Spleen (tissue), 11 donors: ENCODE measurements around the gene CNPY2. TPM values are rescaled to one million over a fixed set of nuclear protein-coding genes. Genes with fewer than 3 reads are reported as not detected.

Experiments used
- DNase-seq: peaks from one replicate; pipeline ENCODE4 v3.0.0-alpha.2; 2020
- H3K27ac ChIP-seq, 8 donors: fragments of 200-600 bp; sonication (generic) in 7 of 8; 1 replicate in 4 of 8; 2 replicates in 4 of 8; pipeline versions ENCODE4 v1.5.0 to v1.8.0; 2016 to 2021; ENCODE audit warnings: inconsistent platforms in 4 of 8, mild to moderate bottlenecking in 4 of 8, moderate library complexity in 1 of 8
- H3K27me3 ChIP-seq, 7 donors: fragments of 200-600 bp; sonication (generic) in 6 of 7; replicated peaks in 1 of 7; 1 replicate in 4 of 7; 2 replicates in 3 of 7; pipeline versions ENCODE4 v1.5.0 to v1.8.0; 2016 to 2021; ENCODE audit warnings: inconsistent platforms in 3 of 7, mild to moderate bottlenecking in 1 of 7
- H3K36me3 ChIP-seq, 6 donors: fragments of 200-600 bp; sonication (generic) in 5 of 6; 1 replicate in 4 of 6; 2 replicates in 2 of 6; pipeline versions ENCODE4 v1.5.0 to v1.8.0; 2016 to 2021; ENCODE audit warnings: inconsistent platforms in 2 of 6
- H3K4me1 ChIP-seq, 6 donors: fragments of 200-600 bp; sonication (generic) in 5 of 6; 1 replicate in 3 of 6; 2 replicates in 3 of 6; pipeline versions ENCODE4 v1.5.0 to v1.8.0; 2016 to 2021; ENCODE audit warnings: inconsistent platforms in 3 of 6
- H3K4me3 ChIP-seq, 8 donors: fragments of 200-600 bp; sonication (generic) in 7 of 8; 1 replicate in 4 of 8; 2 replicates in 4 of 8; pipeline versions ENCODE4 v1.5.0 to v1.8.0; 2016 to 2021; ENCODE audit warnings: inconsistent platforms in 4 of 8, mild to moderate bottlenecking in 4 of 8, moderate library complexity in 2 of 8
- H3K9me3 ChIP-seq, 8 donors: fragments of 200-600 bp; sonication (generic) in 7 of 8; 1 replicate in 4 of 8; 2 replicates in 4 of 8; pipeline versions ENCODE4 v1.5.0 to v1.8.0; 2016 to 2021; ENCODE audit warnings: inconsistent platforms in 4 of 8
- POLR2A ChIP-seq, 3 donors: fragments of 450-650 bp; IDR thresholded peaks; one replicate each; pipeline ENCODE4 v1.5.1; 2017; ENCODE audit warnings: antibody characterized with exemption in 3 of 3, mild to moderate bottlenecking in 1 of 3
- POLR2AphosphoS5 ChIP-seq, 3 donors: sonication (generic); formaldehyde crosslinking; IDR thresholded peaks; one replicate each; pipeline ENCODE4 v1.5.1; 2017; ENCODE audit warnings: antibody characterized with exemption in 3 of 3
- WGBS, 5 donors: extraction: QIAGEN DNeasy Blood & Tissue Kit in 3 of 5; methylation state at CpG; one replicate each; pipeline versions ENCODE4 v1.1.5 to v1.1.7; 2013 to 2018; 5-methylcytosine and 5-hydroxymethylcytosine counted together
- intact Hi-C: fragments of 100-400 bp; cut with DNase I; formaldehyde crosslinking; loops from one replicate; pipeline ENCODE4 v1.15.0; 2023; ENCODE audit warnings: low total_unique reads
- polyA plus RNA-seq, 3 donors: library from polyadenylated mRNA; stranded (reverse); fragments of 200-250 nt; gene quantifications; one replicate each; pipeline ENCODE4 v1.2.1, GENCODE V29; 2013
- total RNA-seq, 7 donors: library from RNA; depleted of rRNA in 3 of 7; stranded (reverse); fragments of >200 nt in 3 of 7; fragmentation: NEBNext Ultra II Directional in 4 of 7; extraction: Animal tissue kit (Norgen Biotek cat#: 25700) in 4 of 7; gene quantifications; one replicate each; pipeline versions ENCODE4 v1.1.0 to v1.2.1, GENCODE V29; 2016 to 2021
- TF ChIP-seq, protein P1 (sequence below), 11 experiments: fragments of 200-600 bp in 7 of 11; fragments of 450-650 bp in 4 of 11; sonication (generic) in 4 of 11; IDR thresholded peaks in 8 of 11; conservative IDR thresholded peaks in 3 of 11; 1 replicate in 7 of 11; 2 replicates in 4 of 11; pipeline versions ENCODE4 v1.4.0 to v1.8.0; 2016 to 2021; ENCODE audit warnings: antibody characterized with exemption in 11 of 11, inconsistent platforms in 4 of 11, mild to moderate bottlenecking in 1 of 11
- donor health status: healthy with polysubstance abuse.
- donor health status: DM: no; HTN: no; CAD: no; lungs with moderate emphysema.
- donor health status: DM: no; HTN: no; CAD: no.
- donor health status: Bipolar disorder and iron deficiency.
- donor health status: healthy.
- donor health status: DM: no; HTN: no; CAD: no.
- donor health status: DM: yes; HTN: yes; CAD: no.

Gene CNPY2
- total and polyA plus RNA-seq, 10 donors, result 63.0 to 86.9 (median 73.6) TPM

DNA sequence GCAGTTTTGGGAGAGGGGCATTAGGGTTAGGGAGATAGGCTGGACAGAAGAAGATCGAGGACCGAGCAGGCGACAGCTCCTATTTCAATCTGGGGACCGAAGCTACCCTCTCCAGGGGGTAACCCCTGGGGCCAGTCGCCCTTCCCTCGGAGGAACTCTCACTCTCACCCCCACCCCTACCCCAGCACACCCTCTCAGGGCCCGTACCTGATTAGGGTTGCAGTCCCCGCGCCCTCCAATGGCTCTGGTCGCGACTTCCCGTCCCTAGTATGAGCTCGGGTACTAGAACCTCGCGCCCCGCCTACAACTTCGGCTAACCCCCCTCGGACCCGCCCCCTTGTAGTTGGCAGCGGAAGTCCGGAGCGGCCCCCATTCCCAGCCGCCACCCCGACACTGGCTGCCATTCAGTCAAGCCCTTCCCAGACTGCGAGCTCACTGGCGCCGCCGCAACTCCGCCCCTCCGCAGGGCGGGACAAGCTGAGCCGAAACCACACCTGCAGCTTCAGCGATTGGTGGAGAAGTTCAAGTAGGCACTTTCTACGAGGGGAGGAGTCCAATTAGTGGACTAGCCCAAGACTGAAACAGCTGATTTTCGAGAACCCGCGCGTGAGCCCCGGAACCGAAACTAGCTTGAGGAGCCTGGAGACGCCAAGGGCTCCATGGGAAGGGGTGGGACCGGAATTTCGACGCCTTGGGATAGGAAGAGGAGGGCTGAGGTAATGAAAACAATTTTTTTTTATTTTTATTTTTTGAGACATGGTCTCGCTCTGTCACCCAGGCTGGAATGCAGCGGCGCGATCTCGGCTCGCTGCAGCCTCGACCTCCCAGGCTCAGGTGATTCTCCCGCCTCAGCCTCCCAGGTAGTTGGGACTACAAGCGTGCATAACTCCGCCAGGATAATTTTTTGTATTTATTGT, 44.3 kb upstream of the CNPY2 start, which contains the start of gene STAT2:
STAT2 (minus strand) TSS at position 257 of the 917 bp plus-strand sequence. CDS start 3,536 bp downstream, outside the sequence.
- H3K27ac ChIP-seq, result peak within 1 kb of the TSS; percentile 85 to 95 (median 92)
- H3K4me3 ChIP-seq, result peak within 1 kb of the TSS; percentile 60 to 86 (median 72)
- peak in 2 of 3 donors; percentile 62 to 85 for TF ChIP-seq POLR2A (IDR thresholded peaks at IDR 0.05)
- TF ChIP-seq, protein P1, sequence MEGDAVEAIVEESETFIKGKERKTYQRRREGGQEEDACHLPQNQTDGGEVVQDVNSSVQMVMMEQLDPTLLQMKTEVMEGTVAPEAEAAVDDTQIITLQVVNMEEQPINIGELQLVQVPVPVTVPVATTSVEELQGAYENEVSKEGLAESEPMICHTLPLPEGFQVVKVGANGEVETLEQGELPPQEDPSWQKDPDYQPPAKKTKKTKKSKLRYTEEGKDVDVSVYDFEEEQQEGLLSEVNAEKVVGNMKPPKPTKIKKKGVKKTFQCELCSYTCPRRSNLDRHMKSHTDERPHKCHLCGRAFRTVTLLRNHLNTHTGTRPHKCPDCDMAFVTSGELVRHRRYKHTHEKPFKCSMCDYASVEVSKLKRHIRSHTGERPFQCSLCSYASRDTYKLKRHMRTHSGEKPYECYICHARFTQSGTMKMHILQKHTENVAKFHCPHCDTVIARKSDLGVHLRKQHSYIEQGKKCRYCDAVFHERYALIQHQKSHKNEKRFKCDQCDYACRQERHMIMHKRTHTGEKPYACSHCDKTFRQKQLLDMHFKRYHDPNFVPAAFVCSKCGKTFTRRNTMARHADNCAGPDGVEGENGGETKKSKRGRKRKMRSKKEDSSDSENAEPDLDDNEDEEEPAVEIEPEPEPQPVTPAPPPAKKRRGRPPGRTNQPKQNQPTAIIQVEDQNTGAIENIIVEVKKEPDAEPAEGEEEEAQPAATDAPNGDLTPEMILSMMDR (IDR thresholded peaks at IDR 0.05 in 8 of 11, conservative IDR thresholded peaks at IDR 0.05 in 3 of 11), result peak in 3 of 11 experiments; percentile 21 to 54 (median 38)
- peak; percentile 91 to 95 (median 95) for TF ChIP-seq POLR2AphosphoS5 (IDR thresholded peaks at IDR 0.05)
- no peaks in the 10 kb centered on the region for H3K27me3 ChIP-seq
- intact Hi-C loops, result loop anchor here (10.0 kb wide), 1 partner anchor 85 kb away; the partner anchor contains the start of gene TIMELESS
- no peaks in the 10 kb centered on the region for H3K9me3 ChIP-seq
- H3K36me3 ChIP-seq, result peaks cover 0 to 27% (median 12%) of the 10 kb centered on the region in 6 donors
- peak; percentile 100 for DNase-seq
- peaks cover 13 to 50% (median 32%) of the 10 kb centered on the region in 6 donors for H3K4me1 ChIP-seq
- 0 to 1% (median 1%) methylated on average over 47 to 54 of the region's 54 CpGs for WGBS, 5 donors

GRCh38 chr12:56358836-56359532, 43.2 kb upstream of the CNPY2 start:
- WGBS, 5 donors, result 3 to 18% (median 7%) methylated on average over 1 of the region's 1 CpG

GRCh38 chr12:56351325-56351724, 35.5 kb upstream of the CNPY2 start:
- no peak for TF ChIP-seq POLR2AphosphoS5 (IDR thresholded peaks at IDR 0.05)
- TF ChIP-seq, protein P1 (IDR thresholded peaks at IDR 0.05 in 8 of 11, conservative IDR thresholded peaks at IDR 0.05 in 3 of 11), result no peak
- TF ChIP-seq POLR2A (IDR thresholded peaks at IDR 0.05), result no peak
- peaks cover 0 to 4% (median 0%) of the 10 kb centered on the region in 6 donors for H3K4me1 ChIP-seq
- H3K27ac ChIP-seq, result no peak overlapping the region
- H3K36me3 ChIP-seq, result peaks cover 19 to 100% (median 99%) of the 10 kb centered on the region in 6 donors
- H3K4me3 ChIP-seq, result no peak overlapping the region
- DNase-seq, result no peak
- intact Hi-C loops, result no loop called here
- H3K9me3 ChIP-seq, result no peaks in the 10 kb centered on the region
- WGBS, 5 donors, result 88 to 100% (median 97%) methylated on average over 2 of the region's 2 CpGs
- no peaks in the 10 kb centered on the region for H3K27me3 ChIP-seq

More at GRCh38 chr12:56358836-56359532, 43.2 kb upstream of the CNPY2 start:
- Histone ChIP-seq H3K27ac (peak overlapping the region; percentile 85 to 95 (median 92)), H3K27me3 (no peaks in the 10 kb centered on the region), H3K36me3 (peaks cover 0 to 38% (median 23%) of the 10 kb centered on the region in 6 donors), H3K4me3 (peak overlapping the region; percentile 60 to 86 (median 72)), H3K4me1 (peaks cover 13 to 50% (median 32%) of the 10 kb centered on the region in 6 donors), H3K9me3 (no peaks in the 10 kb centered on the region)
- intact Hi-C loops, result no loop called here
- peak in 1 of 3 donors; percentile 61 for TF ChIP-seq POLR2AphosphoS5 (IDR thresholded peaks at IDR 0.05)
- no peak for TF ChIP-seq POLR2A (IDR thresholded peaks at IDR 0.05)
- peak; percentile 28 for DNase-seq

DNA sequence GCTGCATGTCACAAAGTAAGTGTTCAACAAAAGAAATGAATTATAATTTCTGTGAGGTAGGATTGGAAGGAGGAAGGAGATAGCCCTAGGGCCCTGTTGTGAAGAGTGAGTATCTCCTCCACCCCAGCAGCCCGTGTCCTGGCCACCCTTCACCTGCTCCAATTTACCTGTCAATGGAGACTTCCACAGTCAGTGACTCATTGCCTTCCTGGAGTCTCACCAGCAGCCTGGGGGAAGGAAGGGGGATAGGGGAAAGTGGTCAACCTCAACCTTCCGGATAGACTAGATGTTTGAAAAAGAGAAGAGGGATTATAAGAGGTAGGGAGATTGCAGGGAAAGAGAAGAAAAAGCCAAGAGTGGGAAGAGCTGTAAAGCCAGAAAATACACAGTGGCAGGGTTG, 34.9 kb upstream of the CNPY2 start:
- peaks cover 19 to 100% (median 99%) of the 10 kb centered on the region in 6 donors for H3K36me3 ChIP-seq
- DNase-seq, result peak; percentile 19
- TF ChIP-seq, protein P1 (IDR thresholded peaks at IDR 0.05 in 8 of 11, conservative IDR thresholded peaks at IDR 0.05 in 3 of 11), result no peak
- no peak for TF ChIP-seq POLR2AphosphoS5 (IDR thresholded peaks at IDR 0.05)
- no peak for TF ChIP-seq POLR2A (IDR thresholded peaks at IDR 0.05)
- 79 to 95% (median 85%) methylated on average over 2 of the region's 2 CpGs for WGBS, 5 donors
- no peaks in the 10 kb centered on the region for H3K9me3 ChIP-seq
- no peak overlapping the region for H3K27ac ChIP-seq
- no peak overlapping the region for H3K4me3 ChIP-seq
- intact Hi-C loops, result no loop called here
- no peaks in the 10 kb centered on the region for H3K27me3 ChIP-seq
- no peaks in the 10 kb centered on the region for H3K4me1 ChIP-seq
